ENCODE data around the gene CDKL1.

GRCh38 chr14:50425105-50425504 lies 28.4 kb upstream of the CDKL1 start:
- TF ChIP-seq ZNF837 (tag by site-specific recombination; IDR thresholded peaks at IDR 0.05) (no peak), ZNF571 (tag by site-specific recombination; IDR thresholded peaks at IDR 0.05) (no peak), BCL11A (tag by site-specific recombination; IDR thresholded peaks at IDR 0.05; ENCODE audit: low read depth) (no peak), CTCF (tag by site-specific recombination; IDR thresholded peaks at IDR 0.05) (no peak), REST (tag by site-specific recombination; IDR thresholded peaks at IDR 0.05) (no peak), ZBTB8A (tag by site-specific recombination; IDR thresholded peaks at IDR 0.05) (no peak), ATF2 (tag by site-specific recombination; IDR thresholded peaks at IDR 0.05; ENCODE audit: low read depth) (no peak)
- TF ChIP-seq, protein P1, sequence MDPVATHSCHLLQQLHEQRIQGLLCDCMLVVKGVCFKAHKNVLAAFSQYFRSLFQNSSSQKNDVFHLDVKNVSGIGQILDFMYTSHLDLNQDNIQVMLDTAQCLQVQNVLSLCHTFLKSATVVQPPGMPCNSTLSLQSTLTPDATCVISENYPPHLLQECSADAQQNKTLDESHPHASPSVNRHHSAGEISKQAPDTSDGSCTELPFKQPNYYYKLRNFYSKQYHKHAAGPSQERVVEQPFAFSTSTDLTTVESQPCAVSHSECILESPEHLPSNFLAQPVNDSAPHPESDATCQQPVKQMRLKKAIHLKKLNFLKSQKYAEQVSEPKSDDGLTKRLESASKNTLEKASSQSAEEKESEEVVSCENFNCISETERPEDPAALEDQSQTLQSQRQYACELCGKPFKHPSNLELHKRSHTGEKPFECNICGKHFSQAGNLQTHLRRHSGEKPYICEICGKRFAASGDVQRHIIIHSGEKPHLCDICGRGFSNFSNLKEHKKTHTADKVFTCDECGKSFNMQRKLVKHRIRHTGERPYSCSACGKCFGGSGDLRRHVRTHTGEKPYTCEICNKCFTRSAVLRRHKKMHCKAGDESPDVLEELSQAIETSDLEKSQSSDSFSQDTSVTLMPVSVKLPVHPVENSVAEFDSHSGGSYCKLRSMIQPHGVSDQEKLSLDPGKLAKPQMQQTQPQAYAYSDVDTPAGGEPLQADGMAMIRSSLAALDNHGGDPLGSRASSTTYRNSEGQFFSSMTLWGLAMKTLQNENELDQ (tag by site-specific recombination; IDR thresholded peaks at IDR 0.05; ENCODE audit: low read depth): no peak

All from HEK293 (cell line).